Left ventricle myocardium inferior (tissue), 1 donor: Measurements from ENCODE around the gene TENT4B. TPM values are rescaled to one million over a fixed set of nuclear protein-coding genes. Genes with fewer than 3 reads are reported as not detected.
"Not testable (repeated sequence)": the region's sequence is repeated elsewhere in the genome, so short reads cannot be mapped to it uniquely, and the experiment has no call there.

Source experiments
- DNase-seq: peaks from one replicate; pipeline ENCODE4 v3.0.0-alpha.2; 2020
- H3K27ac ChIP-seq: fragments of 200-600 bp; replicated peaks from 2 replicates; pipeline ENCODE4 v1.8.0; 2021
- H3K27me3 ChIP-seq: fragments of 200-600 bp; 2 replicates; pipeline ENCODE4 v1.8.0; 2021; ENCODE audit warnings: low read depth
- H3K36me3 ChIP-seq: fragments of 200-600 bp; 2 replicates; pipeline ENCODE4 v1.8.0; 2021
- H3K4me1 ChIP-seq: fragments of 200-600 bp; 2 replicates; pipeline ENCODE4 v1.8.0; 2021
- H3K4me3 ChIP-seq: fragments of 200-600 bp; 2 replicates; pipeline ENCODE4 v1.8.0; 2021; ENCODE audit warnings: mild to moderate bottlenecking, moderate library complexity
- H3K9me3 ChIP-seq: fragments of 200-600 bp; replicated peaks from 2 replicates; pipeline ENCODE4 v1.8.0; 2021
- CTCF ChIP-seq: fragments of 200-600 bp; IDR thresholded peaks from 2 replicates; pipeline ENCODE4 v1.8.0; 2021; ENCODE audit warnings: antibody characterized with exemption, mild to moderate bottlenecking, borderline replicate concordance
- intact Hi-C: fragments of 100-400 bp; cut with micrococcal nuclease; formaldehyde crosslinking; loops from one replicate; pipeline ENCODE4 v1.11.0; 2022
- total RNA-seq: library from RNA; stranded (reverse); fragmentation: NEBNext Ultra II Directional; extraction: Animal tissue kit (Norgen Biotek cat#: 25700); gene quantifications from one replicate; pipeline ENCODE4 v1.2.1, GENCODE V29; 2021
- donor health status: DM: no; HTN: yes; CAD: no; lungs with severe emphysema.

The TENT4B gene
- total RNA-seq, 1 donor from 2014 or later, result 7.5 TPM

- intact Hi-C loops, result no loop called here
- no peak for TF ChIP-seq CTCF
- no peaks in the 10 kb centered on the region for H3K9me3 ChIP-seq
- no peak for DNase-seq
- no peaks in the 10 kb centered on the region for H3K36me3 ChIP-seq
- H3K4me1 ChIP-seq, result peaks cover 52% of the 10 kb centered on the region
- H3K27me3 ChIP-seq, result no peaks in the 10 kb centered on the region
- no peak overlapping the region for H3K27ac ChIP-seq
- no peak overlapping the region for H3K4me3 ChIP-seq
Measured at GRCh38 chr16:50166511-50167500, 13.7 kb downstream of the TENT4B start.

- Histone ChIP-seq H3K27ac (no peak overlapping the region), H3K36me3 (no peaks in the 10 kb centered on the region), H3K27me3 (no peaks in the 10 kb centered on the region), H3K4me3 (no peak overlapping the region), H3K9me3 (no peaks in the 10 kb centered on the region), H3K4me1 (peaks cover 47% of the 10 kb centered on the region)
- TF ChIP-seq CTCF, result no peak
- DNase-seq, result no peak
- intact Hi-C loops, result no loop called here
Measured at GRCh38 chr16:50167556-50167955, 14.4 kb downstream of the TENT4B start.

GRCh38 chr16:50169555-50170096, 16.5 kb downstream of the TENT4B start:
- Histone ChIP-seq H3K27me3 (no peaks in the 10 kb centered on the region), H3K4me1 (peaks cover 37% of the 10 kb centered on the region), H3K4me3 (no peak overlapping the region), H3K9me3 (no peaks in the 10 kb centered on the region), H3K27ac (no peak overlapping the region), H3K36me3 (no peaks in the 10 kb centered on the region)
- no peak for TF ChIP-seq CTCF
- no peak for DNase-seq
- intact Hi-C loops, result no loop called here

GRCh38 chr16:50171773-50172172, 18.7 kb downstream of the TENT4B start:
- H3K36me3 ChIP-seq, H3K27ac ChIP-seq, DNase-seq, intact Hi-C loops, H3K27me3 ChIP-seq, H3K9me3 ChIP-seq, H3K4me3 ChIP-seq: not testable (repeated sequence)
- H3K4me1 ChIP-seq, result peaks cover 20% of the 10 kb centered on the region

- no peak overlapping the region for H3K27ac ChIP-seq
- intact Hi-C loops, result no loop called here
- H3K36me3 ChIP-seq, result peaks cover 3% of the 10 kb centered on the region
- TF ChIP-seq CTCF, result no peak
- no peaks in the 10 kb centered on the region for H3K27me3 ChIP-seq
- H3K4me1 ChIP-seq, result peaks cover 14% of the 10 kb centered on the region
- H3K4me3 ChIP-seq, result no peak overlapping the region
- H3K9me3 ChIP-seq, result peaks cover 6% of the 10 kb centered on the region
- DNase-seq, result no peak
Measured at GRCh38 chr16:50172195-50172922, 19.3 kb downstream of the TENT4B start.
